Measurements from ENCODE around the gene TM2D3. TPM values are rescaled to one million over a fixed set of nuclear protein-coding genes. Genes with fewer than 3 reads are reported as not detected.

TM2D3 gene
- total and polyA plus RNA-seq, 2 donors (not counting 1 experiment from before 2014, with no cell fraction given): 35.5 to 63.5 TPM

GRCh38 chr15:101667881-101668280 is 15.7 kb upstream of the TM2D3 start:
- ChIA-PET POLR2A (no interaction called here), CTCF (interaction anchor here (0.9 to 1.1 kb wide), 2 partner anchors 20 to 367 kb away, joined by 3 read pairs; no protein-coding TSS in a partner anchor)
- ATAC-seq (ENCODE audit: low read depth) (no peak), DNase-seq (no peak)
- Mint-ChIP-seq H3K27me3 (no peaks in the 10 kb centered on the region), H3K4me3 (no peak overlapping the region), H3K9me3 (ENCODE audit: insufficient read depth) (no peaks in the 10 kb centered on the region), H3K4me1 (no peaks in the 10 kb centered on the region), H3K27ac (no peak overlapping the region)
- no peak for TF ChIP-seq EZH2 (IDR thresholded peaks at IDR 0.05; ENCODE audit: borderline replicate concordance, insufficient read depth, low read depth, low read length, poor library complexity, severe bottlenecking)
- TF ChIP-seq, protein P1, sequence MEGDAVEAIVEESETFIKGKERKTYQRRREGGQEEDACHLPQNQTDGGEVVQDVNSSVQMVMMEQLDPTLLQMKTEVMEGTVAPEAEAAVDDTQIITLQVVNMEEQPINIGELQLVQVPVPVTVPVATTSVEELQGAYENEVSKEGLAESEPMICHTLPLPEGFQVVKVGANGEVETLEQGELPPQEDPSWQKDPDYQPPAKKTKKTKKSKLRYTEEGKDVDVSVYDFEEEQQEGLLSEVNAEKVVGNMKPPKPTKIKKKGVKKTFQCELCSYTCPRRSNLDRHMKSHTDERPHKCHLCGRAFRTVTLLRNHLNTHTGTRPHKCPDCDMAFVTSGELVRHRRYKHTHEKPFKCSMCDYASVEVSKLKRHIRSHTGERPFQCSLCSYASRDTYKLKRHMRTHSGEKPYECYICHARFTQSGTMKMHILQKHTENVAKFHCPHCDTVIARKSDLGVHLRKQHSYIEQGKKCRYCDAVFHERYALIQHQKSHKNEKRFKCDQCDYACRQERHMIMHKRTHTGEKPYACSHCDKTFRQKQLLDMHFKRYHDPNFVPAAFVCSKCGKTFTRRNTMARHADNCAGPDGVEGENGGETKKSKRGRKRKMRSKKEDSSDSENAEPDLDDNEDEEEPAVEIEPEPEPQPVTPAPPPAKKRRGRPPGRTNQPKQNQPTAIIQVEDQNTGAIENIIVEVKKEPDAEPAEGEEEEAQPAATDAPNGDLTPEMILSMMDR (IDR thresholded peaks at IDR 0.05): no peak
- H3K79me2 ChIP-seq (ENCODE audit: control insufficient read depth, insufficient read depth, low read length): no peaks in the 10 kb centered on the region
- no peaks in the 10 kb centered on the region for H4K20me1 ChIP-seq (ENCODE audit: control insufficient read depth, insufficient read depth, low read length, poor library complexity, severe bottlenecking)
- H3K27ac ChIP-seq (ENCODE audit: low read length in 2 of 2): no peak overlapping the region
- WGBS (ENCODE audit: insufficient coverage): no CpG with 5 or more reads among the region's 1 CpG
- peaks cover 0 to 4% (median 0%) of the 10 kb centered on the region in 3 donors for H3K9me3 ChIP-seq (ENCODE audit: control extremely low read depth in 1 of 3, control insufficient read depth in 2 of 3, insufficient read depth in 1 of 3, low read length in 2 of 3)
- no peak overlapping the region for H3K9ac ChIP-seq (ENCODE audit: low read length)
- H3K4me2 ChIP-seq (replicated peaks; ENCODE audit: low read depth, low read length, poor library complexity, severe bottlenecking): no peak overlapping the region
- no peaks in the 10 kb centered on the region for H3K27me3 ChIP-seq (replicated peaks in 1 of 4; ENCODE audit: control extremely low read depth in 1 of 4, control insufficient read depth in 3 of 4, insufficient read depth in 4 of 4, low read length in 3 of 4)
- intact Hi-C loops (cut with micrococcal nuclease): no loop called here
- H3K36me3 ChIP-seq (replicated peaks in 1 of 2; ENCODE audit: control extremely low read depth in 1 of 2, control insufficient read depth in 1 of 2, extremely low read depth in 1 of 2, insufficient read depth in 2 of 2, low read length in 1 of 2): peaks cover 2 to 29% of the 10 kb centered on the region in 2 experiments
- no peak overlapping the region for H2AFZ ChIP-seq (ENCODE audit: insufficient read depth, low read depth, low read length, poor library complexity, severe bottlenecking)
- no peaks in the 10 kb centered on the region for H3K4me1 ChIP-seq (ENCODE audit: control insufficient read depth in 2 of 2, insufficient read depth in 2 of 2, low read length in 2 of 2)
- H3K4me3 ChIP-seq (ENCODE audit: control extremely low read depth in 1 of 5, extremely low read depth in 1 of 5, insufficient read depth in 1 of 5, low read depth in 2 of 5, low read length in 4 of 5): no peak overlapping the region

DNA sequence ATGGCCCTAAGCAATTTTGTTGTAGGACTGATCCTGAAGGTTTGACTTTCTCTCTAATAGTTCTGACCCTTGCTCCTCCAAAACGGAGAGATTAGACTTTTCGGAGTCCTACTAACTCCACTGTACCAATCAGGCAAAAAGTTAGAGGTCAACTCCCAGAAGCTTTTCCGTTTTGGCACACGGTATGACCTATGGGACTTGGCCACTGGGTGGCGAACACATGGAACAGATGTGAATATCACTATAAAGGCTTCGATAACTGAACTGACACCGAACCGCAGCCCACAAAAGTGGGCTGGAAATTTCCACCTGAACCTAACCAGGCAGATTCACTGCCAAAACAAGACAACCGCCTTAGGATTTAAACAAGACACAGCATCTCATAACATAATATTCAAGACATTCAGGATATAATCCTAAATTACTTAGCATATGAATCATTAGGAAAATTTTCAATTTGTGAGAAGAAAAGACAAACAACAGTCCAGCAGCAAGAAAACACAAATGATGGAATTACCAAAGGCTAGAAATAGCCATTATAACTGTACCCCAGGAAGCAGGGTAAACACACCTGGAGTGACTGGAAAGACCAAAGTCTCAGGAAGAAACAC is 12.2 kb upstream of the TM2D3 start:
- Histone ChIP-seq H3K4me1 (ENCODE audit: control insufficient read depth in 2 of 2, insufficient read depth in 2 of 2, low read length in 2 of 2) (no peaks in the 10 kb centered on the region), H3K9ac (ENCODE audit: low read length) (no peak overlapping the region), H4K20me1 (ENCODE audit: control insufficient read depth, insufficient read depth, low read length, poor library complexity, severe bottlenecking) (no peaks in the 10 kb centered on the region), H3K36me3 (replicated peaks in 1 of 2; ENCODE audit: control extremely low read depth in 1 of 2, control insufficient read depth in 1 of 2, extremely low read depth in 1 of 2, insufficient read depth in 2 of 2, low read length in 1 of 2) (peaks cover 5 to 18% of the 10 kb centered on the region in 2 experiments), H3K9me3 (ENCODE audit: control extremely low read depth in 1 of 3, control insufficient read depth in 2 of 3, insufficient read depth in 1 of 3, low read length in 2 of 3) (peaks cover 0 to 4% (median 0%) of the 10 kb centered on the region in 3 donors), H3K4me3 (ENCODE audit: control extremely low read depth in 1 of 5, extremely low read depth in 1 of 5, insufficient read depth in 1 of 5, low read depth in 2 of 5, low read length in 4 of 5) (no peak overlapping the region), H3K27ac (ENCODE audit: low read length in 2 of 2) (no peak overlapping the region), H3K27me3 (replicated peaks in 1 of 4; ENCODE audit: control extremely low read depth in 1 of 4, control insufficient read depth in 3 of 4, insufficient read depth in 4 of 4, low read length in 3 of 4) (no peaks in the 10 kb centered on the region), H3K4me2 (replicated peaks; ENCODE audit: low read depth, low read length, poor library complexity, severe bottlenecking) (no peak overlapping the region), H3K79me2 (ENCODE audit: control insufficient read depth, insufficient read depth, low read length) (no peaks in the 10 kb centered on the region), H2AFZ (ENCODE audit: insufficient read depth, low read depth, low read length, poor library complexity, severe bottlenecking) (no peak overlapping the region)
- H3K9me3 Mint-ChIP-seq (ENCODE audit: insufficient read depth): no peaks in the 10 kb centered on the region
- intact Hi-C loops (cut with micrococcal nuclease): no loop called here
- H3K27me3 Mint-ChIP-seq: no peaks in the 10 kb centered on the region
- DNase-seq (no peak), ATAC-seq (ENCODE audit: low read depth) (no peak)
- 100% methylated on average over 7 of the region's 9 CpGs for WGBS (ENCODE audit: insufficient coverage)
- H3K4me3 Mint-ChIP-seq: no peak overlapping the region
- no peak for TF ChIP-seq EZH2 (IDR thresholded peaks at IDR 0.05; ENCODE audit: borderline replicate concordance, insufficient read depth, low read depth, low read length, poor library complexity, severe bottlenecking)
- TF ChIP-seq, protein P1 (IDR thresholded peaks at IDR 0.05): no peak
- no peak overlapping the region for H3K27ac Mint-ChIP-seq
- ChIA-PET CTCF (no interaction called here), POLR2A (no interaction called here)
- H3K4me1 Mint-ChIP-seq: no peaks in the 10 kb centered on the region

Data from B cell (primary cell).